GM10847 (cell line): Measurements from ENCODE around the gene TMEM132D.

Experiments
- POLR2A ChIP-seq: IDR thresholded peaks from 2 replicates; pipeline ENCODE4 v1.6.1; 2011; ENCODE audit not compliant: insufficient read length; ENCODE audit errors: extremely low read depth

The TMEM132D gene

GRCh38 chr12:129723260-129723659 is 180.6 kb downstream of the TMEM132D start:
- TF ChIP-seq POLR2A = no peak

- no peak for TF ChIP-seq POLR2A
Observed at GRCh38 chr12:129720618-129721017, 183.2 kb downstream of the TMEM132D start.

GRCh38 chr12:129719416-129719815 is 184.4 kb downstream of the TMEM132D start:
- TF ChIP-seq POLR2A = no peak

GRCh38 chr12:129717438-129717837 is 186.4 kb downstream of the TMEM132D start:
- no peak for TF ChIP-seq POLR2A

GRCh38 chr12:129716825-129717224 is 187.0 kb downstream of the TMEM132D start:
- no peak for TF ChIP-seq POLR2A

GRCh38 chr12:129706716-129707115 is 197.1 kb downstream of the TMEM132D start:
- TF ChIP-seq POLR2A = no peak

- no peak for TF ChIP-seq POLR2A
Observed at GRCh38 chr12:129704232-129704830, 199.5 kb downstream of the TMEM132D start.

- no peak for TF ChIP-seq POLR2A
Observed at GRCh38 chr12:129701631-129702101, 202.2 kb downstream of the TMEM132D start.

- no peak for TF ChIP-seq POLR2A
Observed at GRCh38 chr12:129700036-129700435, 203.8 kb downstream of the TMEM132D start.

- TF ChIP-seq POLR2A = no peak
Observed at GRCh38 chr12:129696926-129697325, 206.9 kb downstream of the TMEM132D start.

- no peak for TF ChIP-seq POLR2A
Observed at GRCh38 chr12:129696405-129696804, 207.4 kb downstream of the TMEM132D start.

GRCh38 chr12:129693731-129694130 is 210.1 kb downstream of the TMEM132D start:
- no peak for TF ChIP-seq POLR2A

GRCh38 chr12:129687731-129688130 is 216.1 kb downstream of the TMEM132D start:
- TF ChIP-seq POLR2A = no peak

GRCh38 chr12:129681830-129682229 is 222.0 kb downstream of the TMEM132D start:
- TF ChIP-seq POLR2A = no peak

GRCh38 chr12:129681151-129681550 is 222.7 kb downstream of the TMEM132D start:
- no peak for TF ChIP-seq POLR2A

- TF ChIP-seq POLR2A = no peak
Observed at GRCh38 chr12:129676411-129676810, 227.4 kb downstream of the TMEM132D start.

GRCh38 chr12:129675947-129676346 is 227.9 kb downstream of the TMEM132D start:
- TF ChIP-seq POLR2A = no peak
